Vagina (tissue), 2 donors: Measurements from ENCODE around the gene RFX7. TPM values are rescaled to one million over a fixed set of nuclear protein-coding genes. Genes with fewer than 3 reads are reported as not detected.

Experiments used
- DNase-seq, 2 donors: peaks; one replicate each; pipeline ENCODE4 v3.0.0-alpha.2; 2017; ENCODE audit errors: extremely low spot score in 2 of 2
- H3K27ac ChIP-seq: fragments of 200-600 bp; sonication (generic); one replicate; pipeline ENCODE4 v1.5.1; 2019
- H3K27me3 ChIP-seq: fragments of 200-600 bp; sonication (generic); one replicate; pipeline ENCODE4 v1.5.1; 2019
- H3K36me3 ChIP-seq, 2 donors: fragments of 200-600 bp; sonication (generic); one replicate each; pipeline ENCODE4 v1.5.1; 2017 to 2019
- H3K4me1 ChIP-seq: fragments of 200-600 bp; sonication (generic); one replicate; pipeline ENCODE4 v1.5.1; 2019
- H3K4me3 ChIP-seq, 2 donors: fragments of 200-600 bp; sonication (generic); 1 replicate in 1 of 2; 2 replicates in 1 of 2; pipeline ENCODE4 v1.5.1; 2016 to 2019
- H3K9me3 ChIP-seq: fragments of 200-600 bp; sonication (generic); one replicate; pipeline ENCODE4 v1.5.1; 2019
- CTCF ChIP-seq, 3 experiments: fragments of 450-650 bp in 2 of 3; fragments of 200-600 bp in 1 of 3; sonication (generic) in 1 of 3; IDR thresholded peaks; one replicate each; pipeline ENCODE4 v1.5.1; 2017 to 2019; ENCODE audit warnings: antibody characterized with exemption in 3 of 3, mild to moderate bottlenecking in 2 of 3, moderate library complexity in 2 of 3
- POLR2A ChIP-seq, 2 donors: fragments of 450-650 bp; IDR thresholded peaks; one replicate each; pipeline ENCODE4 v1.6.1; 2017; ENCODE audit warnings: antibody characterized with exemption in 2 of 2, mild to moderate bottlenecking in 2 of 2, moderate library complexity in 2 of 2
- POLR2AphosphoS5 ChIP-seq, 2 donors: sonication (generic); formaldehyde crosslinking; IDR thresholded peaks; one replicate each; pipeline ENCODE4 v1.9.0; 2017; ENCODE audit warnings: antibody characterized with exemption in 2 of 2, mild to moderate bottlenecking in 2 of 2, low read depth in 1 of 2; ENCODE audit not compliant: insufficient read depth in 1 of 2
- intact Hi-C: fragments of 100-400 bp; cut with DNase I; formaldehyde crosslinking; loops from one replicate; pipeline ENCODE4 v1.15.1; 2023
- total RNA-seq: library from RNA; depleted of rRNA; stranded (reverse); fragments of >200 nt; gene quantifications from one replicate; pipeline ENCODE4 v1.2.3, GENCODE V29; 2016

Gene RFX7
- total RNA-seq, 1 donor from 2014 or later: 15.5 TPM

- Histone ChIP-seq H3K4me3 (no peak overlapping the region), H3K4me1 (no peaks in the 10 kb centered on the region), H3K27me3 (no peaks in the 10 kb centered on the region), H3K9me3 (no peaks in the 10 kb centered on the region), H3K27ac (no peak overlapping the region), H3K36me3 (no peaks in the 10 kb centered on the region)
- DNase-seq: no peak
- no peak for TF ChIP-seq POLR2A (IDR thresholded peaks at IDR 0.05)
- no peak for TF ChIP-seq POLR2AphosphoS5 (IDR thresholded peaks at IDR 0.05; ENCODE audit: insufficient read depth in 1 of 2, low read depth in 1 of 2)
- TF ChIP-seq CTCF (IDR thresholded peaks at IDR 0.05): no peak
- intact Hi-C loops: no loop called here
Measured at GRCh38 chr15:56185980-56186379, 57.7 kb downstream of the RFX7 start.

- no peak for TF ChIP-seq POLR2A (IDR thresholded peaks at IDR 0.05)
- no peak for TF ChIP-seq CTCF (IDR thresholded peaks at IDR 0.05)
- TF ChIP-seq POLR2AphosphoS5 (IDR thresholded peaks at IDR 0.05; ENCODE audit: insufficient read depth in 1 of 2, low read depth in 1 of 2): no peak
- intact Hi-C loops: no loop called here
- Histone ChIP-seq H3K4me3 (no peak overlapping the region), H3K27me3 (no peaks in the 10 kb centered on the region), H3K9me3 (no peaks in the 10 kb centered on the region), H3K4me1 (no peaks in the 10 kb centered on the region), H3K27ac (no peak overlapping the region), H3K36me3 (no peaks in the 10 kb centered on the region)
- DNase-seq: no peak
Measured at GRCh38 chr15:56184516-56184915, 59.2 kb downstream of the RFX7 start.

GRCh38 chr15:56180851-56181250, 62.8 kb downstream of the RFX7 start:
- no peak overlapping the region for H3K4me3 ChIP-seq
- no peak for DNase-seq
- intact Hi-C loops: no loop called here
- H3K36me3 ChIP-seq: no peaks in the 10 kb centered on the region
- no peaks in the 10 kb centered on the region for H3K27me3 ChIP-seq
- no peaks in the 10 kb centered on the region for H3K9me3 ChIP-seq
- no peak for TF ChIP-seq POLR2AphosphoS5 (IDR thresholded peaks at IDR 0.05; ENCODE audit: insufficient read depth in 1 of 2, low read depth in 1 of 2)
- H3K4me1 ChIP-seq: no peaks in the 10 kb centered on the region
- no peak overlapping the region for H3K27ac ChIP-seq

GRCh38 chr15:56176996-56177395, 66.7 kb downstream of the RFX7 start:
- peaks cover 0 to 6% of the 10 kb centered on the region in 2 donors for H3K36me3 ChIP-seq
- intact Hi-C loops: no loop called here
- no peaks in the 10 kb centered on the region for H3K27me3 ChIP-seq
- no peaks in the 10 kb centered on the region for H3K9me3 ChIP-seq
- DNase-seq: no peak
- H3K4me1 ChIP-seq: no peaks in the 10 kb centered on the region
- H3K27ac ChIP-seq: no peak overlapping the region
- H3K4me3 ChIP-seq: no peak overlapping the region
- TF ChIP-seq CTCF (IDR thresholded peaks at IDR 0.05) (no peak), POLR2AphosphoS5 (IDR thresholded peaks at IDR 0.05; ENCODE audit: insufficient read depth in 1 of 2, low read depth in 1 of 2) (no peak)

- TF ChIP-seq POLR2AphosphoS5 (IDR thresholded peaks at IDR 0.05; ENCODE audit: insufficient read depth in 1 of 2, low read depth in 1 of 2): no peak
- no peak for TF ChIP-seq CTCF (IDR thresholded peaks at IDR 0.05)
- no peak for TF ChIP-seq POLR2A (IDR thresholded peaks at IDR 0.05)
- intact Hi-C loops: no loop called here
- no peak for DNase-seq
Measured at GRCh38 chr15:56175788-56176187, 67.9 kb downstream of the RFX7 start.

GRCh38 chr15:56174649-56175048, 69.0 kb downstream of the RFX7 start:
- Histone ChIP-seq H3K36me3 (peaks cover 0 to 6% of the 10 kb centered on the region in 2 donors), H3K9me3 (no peaks in the 10 kb centered on the region), H3K27ac (no peak overlapping the region), H3K4me3 (no peak overlapping the region), H3K4me1 (no peaks in the 10 kb centered on the region), H3K27me3 (no peaks in the 10 kb centered on the region)
- TF ChIP-seq POLR2AphosphoS5 (IDR thresholded peaks at IDR 0.05; ENCODE audit: insufficient read depth in 1 of 2, low read depth in 1 of 2) (no peak), CTCF (IDR thresholded peaks at IDR 0.05) (no peak), POLR2A (IDR thresholded peaks at IDR 0.05) (no peak)
- DNase-seq: no peak
- intact Hi-C loops: no loop called here

More at GRCh38 chr15:56175788-56176187, 67.9 kb downstream of the RFX7 start:
- peaks cover 0 to 6% of the 10 kb centered on the region in 2 donors for H3K36me3 ChIP-seq
- H3K27ac ChIP-seq: no peak overlapping the region
- H3K4me3 ChIP-seq: no peak overlapping the region
- H3K4me1 ChIP-seq: no peaks in the 10 kb centered on the region
- H3K9me3 ChIP-seq: no peaks in the 10 kb centered on the region
- H3K27me3 ChIP-seq: no peaks in the 10 kb centered on the region
